NCI-H524 treated with DMSO at 0.1 percent for 48 hours (cell line): ENCODE results near the gene BCAR1.
A peak's percentile ranks its signal among the peaks of the same experiment; 100 is the strongest.

Experiments
- DNase-seq: peaks from one replicate; lab custom pipeline; 2025; lab: John Stamatoyannopoulos, UW

BCAR1 gene

GRCh38 chr16:75203667-75204409 is 47.6 kb downstream of the BCAR1 start:
- DNase-seq: no peak

GRCh38 chr16:75203096-75203495 is 48.3 kb downstream of the BCAR1 start:
- no peak for DNase-seq

DNA sequence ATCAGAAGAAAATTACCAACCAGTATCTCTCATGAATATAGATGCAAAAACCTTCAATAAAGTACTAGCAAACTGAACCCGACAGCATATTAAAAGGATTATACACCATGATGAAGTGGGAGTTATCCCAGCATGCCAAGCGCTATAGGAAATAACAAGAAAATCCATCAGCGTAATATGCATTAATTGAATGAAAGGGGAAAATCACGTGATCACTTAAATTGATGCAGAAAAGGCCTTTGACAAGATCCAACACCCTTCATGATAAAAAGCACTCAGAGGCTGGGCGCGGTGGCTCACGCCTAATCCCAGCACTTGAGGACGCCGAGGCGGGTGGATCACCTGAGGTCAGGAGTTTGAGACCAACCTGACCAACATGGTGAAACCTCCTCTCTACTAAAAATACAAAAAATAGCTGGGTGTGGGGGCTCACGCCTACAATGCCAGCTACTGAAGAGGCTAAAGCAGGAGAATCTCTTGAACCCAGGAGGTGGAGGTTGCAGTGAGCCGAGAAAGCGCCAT is 49.3 kb downstream of the BCAR1 start:
- DNase-seq: no peak

DNA sequence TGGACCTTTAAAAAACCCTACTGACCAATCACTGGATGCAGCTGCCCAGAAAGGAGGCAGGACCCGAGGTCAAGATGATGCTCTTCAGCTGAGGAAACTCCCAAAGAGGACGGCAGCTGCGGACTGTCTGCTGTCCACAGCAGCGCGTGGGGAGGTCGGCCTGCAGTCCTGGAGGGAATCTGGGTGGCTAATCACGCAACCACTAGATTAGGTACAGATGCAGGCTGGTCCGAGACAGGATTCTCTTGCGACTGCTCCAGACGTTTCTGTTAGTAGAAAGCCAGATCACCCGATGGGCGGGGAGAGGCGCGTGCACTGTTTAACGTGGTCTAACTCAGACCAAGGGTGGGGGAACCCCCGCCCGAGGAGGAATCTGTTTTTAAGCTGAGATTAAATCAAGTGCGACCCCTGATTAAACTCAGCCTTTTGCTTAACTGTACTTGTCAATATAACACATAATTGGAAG is 53.3 kb downstream of the BCAR1 start:
- DNase-seq: no peak

DNA sequence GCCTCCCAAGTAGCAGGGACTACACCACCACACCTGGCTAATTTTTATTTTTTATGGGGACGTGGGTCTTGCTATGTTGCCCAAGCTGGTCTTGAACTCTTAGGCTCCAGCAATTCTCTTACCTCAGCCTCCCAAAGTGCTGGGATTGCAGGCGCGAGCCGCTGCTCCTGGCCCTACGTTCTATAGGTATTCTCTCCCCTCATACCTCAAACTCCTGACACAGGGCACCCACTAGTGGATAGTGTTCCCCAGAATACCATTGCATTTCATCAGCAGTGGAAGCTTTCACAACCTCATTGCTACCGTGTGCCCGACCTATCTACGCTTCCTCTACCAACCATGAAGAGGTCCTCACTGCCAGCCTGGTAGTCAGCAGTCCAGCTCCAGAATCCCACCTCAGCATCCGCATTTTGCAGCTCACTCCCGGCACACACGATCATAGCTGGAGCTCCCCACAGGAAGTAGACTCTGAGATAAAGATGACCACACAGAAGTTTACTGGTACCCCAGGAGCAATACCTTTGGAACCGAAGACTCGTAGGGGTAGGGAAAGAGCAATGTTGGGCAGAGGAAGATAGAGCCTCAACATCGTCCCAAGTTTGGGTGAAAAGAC is 53.8 kb downstream of the BCAR1 start:
- no peak for DNase-seq

DNA sequence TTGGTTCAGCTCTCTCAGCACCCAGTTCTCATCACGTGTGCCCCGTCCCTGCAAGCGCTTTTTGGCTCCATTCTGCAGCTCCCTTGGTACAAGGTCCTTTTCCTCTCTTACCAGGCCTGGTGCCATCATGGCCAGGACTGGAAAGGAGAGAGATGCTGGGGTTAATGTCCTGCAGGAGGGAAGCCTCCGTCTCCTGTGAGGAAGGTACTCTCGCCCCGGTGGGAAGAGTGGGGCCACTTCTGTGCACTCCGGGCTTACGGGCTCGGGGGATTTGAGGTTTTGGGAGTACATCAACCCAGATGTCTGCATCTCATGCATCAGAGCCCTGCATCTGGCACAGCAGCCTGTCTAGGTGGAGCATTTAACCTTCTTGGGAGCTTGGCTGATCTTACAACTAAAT is 54.6 kb downstream of the BCAR1 start:
- no peak for DNase-seq

DNA sequence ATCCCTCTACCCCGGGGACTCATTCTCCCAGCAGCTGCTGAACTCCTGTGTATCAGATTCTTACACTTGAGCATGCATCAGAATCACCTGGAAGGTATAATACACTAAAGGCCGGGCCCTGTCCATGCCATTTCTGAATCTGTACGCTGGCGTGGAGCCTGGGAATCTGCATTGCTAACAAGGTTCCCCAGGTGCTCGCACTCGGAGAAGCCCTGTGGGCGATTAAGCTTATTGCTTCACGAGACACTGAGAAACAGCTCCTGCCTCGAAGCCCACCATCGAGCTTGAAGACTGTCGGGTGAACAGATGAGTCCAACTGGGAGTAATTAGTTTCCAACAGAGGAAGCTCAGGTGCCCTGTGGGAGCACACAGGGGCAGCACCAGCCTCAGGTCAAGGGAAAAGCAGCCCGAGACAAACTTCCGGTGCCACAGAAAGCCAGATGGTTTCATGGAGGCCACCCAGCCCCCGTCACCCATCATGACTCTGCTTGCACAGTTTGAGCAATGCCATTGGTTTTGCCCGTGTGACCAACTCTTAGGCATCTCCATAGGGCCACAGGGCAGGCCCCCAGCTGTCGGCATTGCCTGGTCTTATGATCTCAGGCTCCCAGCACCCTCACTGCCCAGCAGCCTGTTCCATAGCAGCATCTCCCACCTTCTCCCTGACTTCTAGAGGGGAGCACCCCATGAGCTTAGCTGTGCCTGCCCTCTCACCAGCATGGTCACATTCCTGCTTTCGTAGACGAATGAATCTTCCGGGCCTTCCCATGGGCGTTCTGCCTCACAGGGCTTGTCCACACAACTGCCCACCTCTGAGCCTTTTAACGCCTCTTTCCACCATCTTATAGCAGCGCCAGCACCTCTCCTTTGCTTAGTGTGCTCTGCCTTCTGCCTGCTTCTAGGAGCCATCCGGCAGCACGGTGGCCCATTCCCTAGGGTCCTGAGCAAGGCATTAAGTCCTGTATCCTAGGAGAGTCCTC is 55.3 kb downstream of the BCAR1 start:
- DNase-seq: no peak

GRCh38 chr16:75193730-75194444 is 57.5 kb downstream of the BCAR1 start:
- DNase-seq: no peak

- DNase-seq: peak; percentile 50
These were observed 58.2 kb downstream of the BCAR1 start for GRCh38 chr16:75193265-75193650.

DNA sequence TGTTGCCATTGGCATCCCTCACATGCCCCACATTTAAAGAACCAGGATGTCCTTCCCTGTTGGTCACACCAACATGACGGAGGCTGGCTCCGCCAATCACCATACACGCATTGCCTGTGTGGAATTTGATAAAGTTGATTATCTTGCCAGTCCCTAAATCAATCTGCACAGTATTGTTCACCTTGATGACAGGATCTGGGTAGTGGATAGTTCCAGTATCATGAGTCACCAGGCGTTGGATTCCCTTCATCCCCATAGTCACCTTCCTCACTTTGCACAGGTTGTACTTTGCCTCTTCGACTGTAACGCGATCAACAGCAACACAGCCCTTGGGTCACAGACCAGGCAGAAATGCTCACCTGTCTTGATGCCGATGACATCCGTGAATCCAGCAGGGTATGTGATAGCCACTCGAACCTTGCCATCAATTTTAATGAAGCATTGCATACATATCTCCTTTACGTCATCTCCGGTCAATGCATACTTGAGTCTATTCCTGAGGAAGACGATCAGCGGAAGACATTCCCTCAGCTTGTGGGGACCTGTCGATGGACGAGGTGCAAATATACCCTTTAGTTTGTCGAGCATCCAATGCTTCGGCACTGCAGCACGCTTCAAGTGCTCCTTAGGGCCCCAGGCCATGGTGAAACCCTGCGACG is 58.7 kb downstream of the BCAR1 start:
- DNase-seq: no peak

- DNase-seq: no peak
These were observed 61.7 kb downstream of the BCAR1 start for GRCh38 chr16:75189638-75190245.

DNA sequence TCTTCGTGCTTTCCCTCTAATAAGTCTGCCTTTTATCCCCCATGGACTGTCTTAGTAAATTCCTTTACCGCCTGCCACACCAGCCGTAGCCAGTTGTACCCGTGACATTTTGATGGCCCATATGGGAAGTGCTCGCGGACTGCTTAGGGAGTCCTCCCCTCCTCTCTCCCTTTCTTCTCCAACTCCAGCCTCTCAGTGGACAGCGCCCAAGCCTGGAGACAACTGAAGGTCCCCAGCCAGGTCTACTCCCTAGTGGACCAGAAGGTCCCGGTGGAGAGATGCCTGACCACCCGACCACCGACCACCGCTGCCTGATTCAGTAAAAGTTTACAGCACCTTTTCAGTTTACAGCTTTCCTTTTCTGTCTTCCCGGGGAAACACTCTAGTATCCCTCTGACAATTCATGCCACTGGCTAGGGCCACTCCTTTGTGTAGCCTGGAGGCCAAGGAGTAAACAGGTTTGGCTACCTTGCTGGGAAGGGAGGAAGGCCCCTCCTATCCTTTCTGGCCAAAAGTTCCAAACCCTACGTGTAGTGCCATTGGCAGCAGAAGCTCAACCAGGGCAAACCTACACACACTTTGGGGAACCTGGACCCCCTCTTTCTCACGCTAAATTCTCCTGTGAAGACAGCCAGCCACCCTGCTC is 62.5 kb downstream of the BCAR1 start:
- no peak for DNase-seq

DNA sequence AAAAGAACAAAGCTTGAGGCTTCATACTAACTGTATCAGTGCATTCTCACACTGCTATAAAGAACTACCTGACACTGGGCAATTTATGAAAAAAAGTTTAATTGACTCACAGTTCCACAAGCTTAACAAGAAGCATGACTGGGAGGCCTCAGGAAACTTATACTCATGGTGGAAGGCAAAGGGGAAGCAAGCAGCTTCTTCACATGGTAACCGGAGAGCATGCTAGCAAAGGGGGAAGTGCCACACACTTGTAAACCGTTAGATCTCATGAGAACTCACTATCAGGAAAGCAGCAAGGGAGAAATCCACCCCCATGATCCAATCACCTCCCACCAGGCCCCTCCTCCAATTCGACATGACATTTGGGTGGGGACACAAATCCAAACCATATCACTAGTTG is 69.8 kb downstream of the BCAR1 start:
- no peak for DNase-seq

DNA sequence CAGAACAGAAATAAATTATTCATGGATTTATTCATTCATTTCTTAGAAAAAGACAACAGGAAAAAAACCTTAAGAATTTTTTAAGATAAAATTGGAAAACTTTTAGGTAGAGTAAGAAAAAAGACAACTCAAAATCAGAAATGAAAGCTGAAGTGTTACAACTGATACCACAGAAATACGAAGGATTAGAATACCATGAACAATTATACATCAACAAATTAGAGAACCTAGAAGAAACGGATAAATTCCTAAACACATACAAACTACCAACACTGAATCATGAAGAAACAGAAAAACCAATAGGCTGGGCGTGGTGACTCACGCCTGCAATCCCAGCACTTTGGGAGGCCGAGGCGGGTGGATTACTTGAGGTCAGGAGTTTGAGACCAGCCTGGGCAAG is 72.2 kb downstream of the BCAR1 start:
- DNase-seq: no peak
